Dendritic cell treated with granulocyte-macrophage colony-stimulating factor and Interleukin-4, amounts not matched to agents 40 ng/mL and 50 ng/mL, for 4 days (primary cell): ENCODE measurements around the gene NTRK2.

Experiments
- H3K27ac Mint-ChIP-seq: one replicate; pipeline ENCODE4 v1.8.0; 2022; ENCODE audit warnings: mild to moderate bottlenecking, mixed read lengths
- H3K27me3 Mint-ChIP-seq: one replicate; pipeline ENCODE4 v1.8.0; 2022; ENCODE audit warnings: mild to moderate bottlenecking, mixed read lengths
- H3K36me3 Mint-ChIP-seq: one replicate; pipeline ENCODE4 v1.8.0; 2022; ENCODE audit warnings: low read depth, mixed read lengths
- H3K4me1 Mint-ChIP-seq: one replicate; pipeline ENCODE4 v1.8.0; 2022; ENCODE audit warnings: low read depth, mixed read lengths
- H3K4me3 Mint-ChIP-seq: one replicate; pipeline ENCODE4 v1.8.0; 2022; ENCODE audit warnings: mild to moderate bottlenecking, moderate library complexity, mixed read lengths
- H3K9me3 Mint-ChIP-seq: one replicate; pipeline ENCODE4 v1.8.0; 2022; ENCODE audit warnings: mixed read lengths
- intact Hi-C: fragments of 100-400 bp; cut with micrococcal nuclease; formaldehyde crosslinking; loops from one replicate; pipeline ENCODE4 v1.15.0; 2022

Gene NTRK2

GRCh38 chr9:84969084-84969483, 299.6 kb downstream of the NTRK2 start:
- no peaks in the 10 kb centered on the region for H3K4me1 Mint-ChIP-seq
- H3K27me3 Mint-ChIP-seq, result peaks cover 1% of the 10 kb centered on the region
- no peak overlapping the region for H3K27ac Mint-ChIP-seq
- no peak overlapping the region for H3K4me3 Mint-ChIP-seq
- intact Hi-C loops, result no loop called here
- no peaks in the 10 kb centered on the region for H3K36me3 Mint-ChIP-seq
- no peaks in the 10 kb centered on the region for H3K9me3 Mint-ChIP-seq

- Mint-ChIP-seq H3K9me3 (no peaks in the 10 kb centered on the region), H3K27ac (no peak overlapping the region), H3K4me3 (no peak overlapping the region), H3K4me1 (no peaks in the 10 kb centered on the region), H3K27me3 (peaks cover 1% of the 10 kb centered on the region), H3K36me3 (no peaks in the 10 kb centered on the region)
- intact Hi-C loops, result no loop called here
Observed at GRCh38 chr9:84969736-84970135, 300.2 kb downstream of the NTRK2 start.

- Mint-ChIP-seq H3K4me1 (no peaks in the 10 kb centered on the region), H3K9me3 (no peaks in the 10 kb centered on the region), H3K36me3 (no peaks in the 10 kb centered on the region), H3K4me3 (no peak overlapping the region), H3K27me3 (peaks cover 1% of the 10 kb centered on the region), H3K27ac (no peak overlapping the region)
- intact Hi-C loops, result no loop called here
Observed at GRCh38 chr9:84970432-84970831, 300.9 kb downstream of the NTRK2 start.

GRCh38 chr9:84971571-84971970, 302.0 kb downstream of the NTRK2 start:
- H3K4me3 Mint-ChIP-seq, result no peak overlapping the region
- H3K9me3 Mint-ChIP-seq, result no peaks in the 10 kb centered on the region
- no peaks in the 10 kb centered on the region for H3K4me1 Mint-ChIP-seq
- H3K27me3 Mint-ChIP-seq, result peaks cover 1% of the 10 kb centered on the region
- H3K36me3 Mint-ChIP-seq, result no peaks in the 10 kb centered on the region
- H3K27ac Mint-ChIP-seq, result no peak overlapping the region
- intact Hi-C loops, result no loop called here

- Mint-ChIP-seq H3K27ac (no peak overlapping the region), H3K27me3 (peaks cover 1% of the 10 kb centered on the region), H3K4me1 (no peaks in the 10 kb centered on the region), H3K4me3 (no peak overlapping the region), H3K9me3 (no peaks in the 10 kb centered on the region), H3K36me3 (no peaks in the 10 kb centered on the region)
- intact Hi-C loops, result no loop called here
Observed at GRCh38 chr9:84974258-84974657, 304.7 kb downstream of the NTRK2 start.

GRCh38 chr9:84974855-84975254, 305.3 kb downstream of the NTRK2 start:
- no peaks in the 10 kb centered on the region for H3K4me1 Mint-ChIP-seq
- H3K27ac Mint-ChIP-seq, result no peak overlapping the region
- intact Hi-C loops, result no loop called here
- H3K36me3 Mint-ChIP-seq, result no peaks in the 10 kb centered on the region
- H3K27me3 Mint-ChIP-seq, result peaks cover 1% of the 10 kb centered on the region
- no peak overlapping the region for H3K4me3 Mint-ChIP-seq
- H3K9me3 Mint-ChIP-seq, result no peaks in the 10 kb centered on the region

- Mint-ChIP-seq H3K36me3 (no peaks in the 10 kb centered on the region), H3K4me1 (no peaks in the 10 kb centered on the region), H3K4me3 (no peak overlapping the region), H3K27me3 (peaks cover 1% of the 10 kb centered on the region), H3K9me3 (no peaks in the 10 kb centered on the region), H3K27ac (no peak overlapping the region)
- intact Hi-C loops, result no loop called here
Observed at GRCh38 chr9:84975926-84976325, 306.4 kb downstream of the NTRK2 start.

GRCh38 chr9:84978661-84979060, 309.1 kb downstream of the NTRK2 start:
- Mint-ChIP-seq H3K4me1 (no peaks in the 10 kb centered on the region), H3K27me3 (no peaks in the 10 kb centered on the region), H3K36me3 (no peaks in the 10 kb centered on the region), H3K9me3 (no peaks in the 10 kb centered on the region), H3K27ac (no peak overlapping the region), H3K4me3 (no peak overlapping the region)
- intact Hi-C loops, result no loop called here

GRCh38 chr9:84983749-84984148, 314.2 kb downstream of the NTRK2 start:
- Mint-ChIP-seq H3K27me3 (no peaks in the 10 kb centered on the region), H3K9me3 (no peaks in the 10 kb centered on the region), H3K27ac (no peak overlapping the region), H3K36me3 (no peaks in the 10 kb centered on the region), H3K4me3 (no peak overlapping the region), H3K4me1 (no peaks in the 10 kb centered on the region)
- intact Hi-C loops, result no loop called here

- intact Hi-C loops, result no loop called here
- Mint-ChIP-seq H3K9me3 (no peaks in the 10 kb centered on the region), H3K4me3 (no peak overlapping the region), H3K36me3 (no peaks in the 10 kb centered on the region), H3K27ac (no peak overlapping the region), H3K27me3 (no peaks in the 10 kb centered on the region), H3K4me1 (no peaks in the 10 kb centered on the region)
Observed at GRCh38 chr9:84988621-84989020, 319.1 kb downstream of the NTRK2 start.

GRCh38 chr9:84990416-84990815, 320.9 kb downstream of the NTRK2 start:
- H3K4me1 Mint-ChIP-seq, result no peaks in the 10 kb centered on the region
- H3K27me3 Mint-ChIP-seq, result no peaks in the 10 kb centered on the region
- intact Hi-C loops, result no loop called here
- no peaks in the 10 kb centered on the region for H3K9me3 Mint-ChIP-seq
- H3K4me3 Mint-ChIP-seq, result no peak overlapping the region
- H3K27ac Mint-ChIP-seq, result no peak overlapping the region
- H3K36me3 Mint-ChIP-seq, result no peaks in the 10 kb centered on the region

- Mint-ChIP-seq H3K27me3 (no peaks in the 10 kb centered on the region), H3K4me1 (no peaks in the 10 kb centered on the region), H3K36me3 (no peaks in the 10 kb centered on the region), H3K9me3 (no peaks in the 10 kb centered on the region), H3K4me3 (no peak overlapping the region), H3K27ac (no peak overlapping the region)
- intact Hi-C loops, result no loop called here
Observed at GRCh38 chr9:84990850-84991513, 321.5 kb downstream of the NTRK2 start.

GRCh38 chr9:84991514-84991870, 322.0 kb downstream of the NTRK2 start:
- intact Hi-C loops, result no loop called here
- no peaks in the 10 kb centered on the region for H3K27me3 Mint-ChIP-seq
- no peaks in the 10 kb centered on the region for H3K4me1 Mint-ChIP-seq
- no peak overlapping the region for H3K4me3 Mint-ChIP-seq
- H3K9me3 Mint-ChIP-seq, result no peaks in the 10 kb centered on the region
- H3K36me3 Mint-ChIP-seq, result no peaks in the 10 kb centered on the region
- no peak overlapping the region for H3K27ac Mint-ChIP-seq

GRCh38 chr9:84992381-84992780, 322.9 kb downstream of the NTRK2 start:
- H3K4me1 Mint-ChIP-seq, result no peaks in the 10 kb centered on the region
- no peaks in the 10 kb centered on the region for H3K36me3 Mint-ChIP-seq
- no peaks in the 10 kb centered on the region for H3K9me3 Mint-ChIP-seq
- no peak overlapping the region for H3K27ac Mint-ChIP-seq
- no peak overlapping the region for H3K4me3 Mint-ChIP-seq
- H3K27me3 Mint-ChIP-seq, result no peaks in the 10 kb centered on the region
- intact Hi-C loops, result no loop called here

GRCh38 chr9:84993105-84993504, 323.6 kb downstream of the NTRK2 start:
- no peak overlapping the region for H3K27ac Mint-ChIP-seq
- intact Hi-C loops, result no loop called here
- no peaks in the 10 kb centered on the region for H3K4me1 Mint-ChIP-seq
- H3K9me3 Mint-ChIP-seq, result no peaks in the 10 kb centered on the region
- H3K36me3 Mint-ChIP-seq, result no peaks in the 10 kb centered on the region
- no peaks in the 10 kb centered on the region for H3K27me3 Mint-ChIP-seq
- no peak overlapping the region for H3K4me3 Mint-ChIP-seq
